Duodenal mucosa (tissue), 2 donors: ENCODE data around the gene SPINK9.

Experiments
- H3K27ac ChIP-seq: one replicate; pipeline ENCODE4 v1.7.0; 2013; ENCODE audit warnings: low read depth, low read length
- H3K27me3 ChIP-seq, 2 donors: one replicate each; pipeline ENCODE4 v1.7.0; 2013; ENCODE audit warnings: low read length in 2 of 2, control low read depth in 1 of 2; ENCODE audit not compliant: insufficient read depth in 2 of 2, control insufficient read depth in 1 of 2
- H3K36me3 ChIP-seq, 2 donors: one replicate each; pipeline ENCODE4 v1.7.0; 2013; ENCODE audit warnings: low read length in 2 of 2, control low read depth in 1 of 2; ENCODE audit not compliant: insufficient read depth in 2 of 2, control insufficient read depth in 1 of 2
- H3K4me1 ChIP-seq, 2 donors: one replicate each; pipeline ENCODE4 v1.7.0; 2013; ENCODE audit warnings: low read length in 2 of 2, control low read depth in 1 of 2; ENCODE audit not compliant: insufficient read depth in 2 of 2, control insufficient read depth in 1 of 2
- H3K4me3 ChIP-seq, 2 donors: one replicate each; pipeline ENCODE4 v1.7.0; 2013; ENCODE audit warnings: low read length in 2 of 2, low read depth in 1 of 2
- H3K9ac ChIP-seq, 2 donors: one replicate each; pipeline ENCODE4 v1.7.0; 2013; ENCODE audit warnings: low read length in 2 of 2, low read depth in 1 of 2
- H3K9me3 ChIP-seq, 2 donors: one replicate each; pipeline ENCODE4 v1.7.0; 2013; ENCODE audit warnings: low read length in 2 of 2, control low read depth in 1 of 2; ENCODE audit not compliant: control insufficient read depth in 1 of 2

SPINK9 gene

DNA sequence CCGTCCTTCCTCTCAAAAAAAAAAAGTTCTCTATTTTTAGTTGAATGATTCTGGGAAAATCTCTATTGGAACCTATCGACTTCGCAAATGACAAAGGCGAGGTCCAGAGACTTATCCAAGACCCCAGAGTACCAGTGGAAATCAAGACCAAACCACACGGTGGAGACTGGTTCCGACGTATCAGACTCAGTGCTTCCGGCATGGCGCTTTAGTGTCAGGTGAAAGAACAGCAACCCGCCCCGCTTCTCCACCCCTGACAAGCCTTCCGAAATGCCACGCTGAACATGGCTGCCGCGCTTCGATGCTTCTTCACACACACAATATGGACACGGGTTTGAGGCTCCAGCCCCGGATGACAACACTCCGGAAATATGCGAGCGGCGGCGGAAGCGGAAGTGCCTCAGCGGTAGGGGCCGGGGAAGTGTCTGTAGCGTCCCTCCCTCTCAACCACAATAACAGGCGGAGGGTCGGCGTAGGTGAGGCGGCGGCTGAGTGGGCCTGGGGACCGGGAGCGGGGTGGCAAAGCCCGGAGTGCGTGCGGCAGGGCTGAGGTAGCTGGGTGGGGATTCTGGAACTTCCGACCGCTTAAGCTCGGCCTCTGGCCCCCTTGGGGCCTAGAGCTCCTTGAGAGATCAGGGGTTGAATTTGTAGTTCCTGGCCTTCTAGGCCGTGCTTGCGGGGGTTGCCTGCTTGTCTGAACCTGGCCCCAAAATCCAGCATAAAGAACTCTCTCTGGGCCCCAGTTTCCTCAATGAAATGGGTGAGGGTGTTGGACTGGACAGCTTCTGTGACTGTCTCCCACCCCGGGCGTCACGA, 48.4 kb downstream of the SPINK9 start, which contains the start of gene FBXO38:
Gene FBXO38 (plus strand): TSS at position 395 of the 816 bp plus-strand sequence. CDS start 10,819 bp downstream, outside the sequence.
- Histone ChIP-seq H3K9ac (peak within 1 kb of the TSS; percentile 89 to 98), H3K4me1 (peaks cover 19 to 26% of the 10 kb centered on the region in 2 donors), H3K27ac (peak within 1 kb of the TSS; percentile 85), H3K36me3 (no peaks in the 10 kb centered on the region), H3K27me3 (no peaks in the 10 kb centered on the region), H3K9me3 (peaks cover 0 to 1% of the 10 kb centered on the region in 2 donors), H3K4me3 (peak within 1 kb of the TSS; percentile 87 to 88)

DNA sequence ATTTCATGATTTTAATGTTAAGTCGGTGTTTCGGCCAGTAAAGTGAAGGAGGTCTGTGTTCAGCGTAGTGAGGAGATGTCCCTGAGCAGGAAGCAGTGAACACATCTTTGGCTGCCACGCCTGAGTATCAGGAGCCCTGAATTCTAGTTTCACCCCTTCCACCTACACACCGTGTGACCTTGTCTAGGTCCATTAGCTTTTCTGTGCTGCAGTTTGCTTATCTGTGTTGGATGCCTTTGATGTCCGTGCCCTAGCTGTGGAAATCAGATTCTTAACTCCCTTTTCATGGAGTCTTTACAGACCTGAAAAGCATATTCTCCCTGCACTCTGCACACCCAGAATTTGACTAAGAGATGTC, 49.0 kb downstream of the SPINK9 start:
- H3K4me1 ChIP-seq: peaks cover 19 to 26% of the 10 kb centered on the region in 2 donors

DNA sequence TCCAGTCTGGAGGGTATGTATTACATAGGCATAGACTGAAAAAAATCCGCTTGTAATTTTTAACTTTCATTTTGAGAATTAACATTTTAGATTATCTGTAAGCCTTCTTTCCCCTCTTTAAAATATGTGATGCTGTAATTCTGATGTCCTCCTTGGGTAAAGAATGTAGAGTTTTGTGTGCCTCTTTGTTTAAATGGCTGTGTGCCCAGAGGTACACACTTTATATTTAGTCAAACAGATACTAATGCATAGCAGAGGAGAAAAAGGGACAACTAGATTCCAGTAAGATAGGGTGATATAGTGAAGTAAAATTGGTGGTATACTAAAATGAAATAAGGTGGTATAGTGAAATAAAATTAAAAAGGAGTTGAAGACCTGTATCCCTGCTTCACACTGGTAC, 49.7 kb downstream of the SPINK9 start:
- Histone ChIP-seq H3K4me3 (peak overlapping the region; percentile 87 to 88), H3K27ac (no peak overlapping the region), H3K27me3 (no peaks in the 10 kb centered on the region), H3K4me1 (peaks cover 19 to 26% of the 10 kb centered on the region in 2 donors), H3K36me3 (no peaks in the 10 kb centered on the region), H3K9me3 (no peaks in the 10 kb centered on the region), H3K9ac (no peak overlapping the region)

More for the DNA sequence above, 49.0 kb downstream of the SPINK9 start:
- H3K4me3 ChIP-seq: peak overlapping the region; percentile 87 to 88
- no peaks in the 10 kb centered on the region for H3K9me3 ChIP-seq
- peak overlapping the region; percentile 89 to 98 for H3K9ac ChIP-seq
- no peaks in the 10 kb centered on the region for H3K36me3 ChIP-seq
- H3K27ac ChIP-seq: peak overlapping the region; percentile 85
- H3K27me3 ChIP-seq: no peaks in the 10 kb centered on the region

DNA sequence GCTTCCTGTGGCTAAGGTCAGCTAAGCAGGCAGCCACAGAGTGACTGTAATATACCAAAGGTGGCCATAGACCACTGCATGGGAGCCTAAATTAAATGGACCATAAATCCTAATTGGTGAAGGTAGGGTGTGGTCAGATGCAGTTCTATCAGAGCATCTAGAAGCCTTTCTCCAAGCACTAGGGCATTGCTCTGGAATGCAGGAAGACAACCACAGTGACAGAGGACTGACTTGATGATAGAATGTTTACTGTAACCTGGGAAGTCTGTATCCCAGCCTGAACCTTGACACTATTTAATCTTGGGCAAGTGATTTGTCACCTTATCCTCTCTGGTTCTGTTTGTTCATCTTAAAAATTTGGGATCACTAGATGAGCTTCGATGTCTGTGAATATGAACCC, 50.7 kb downstream of the SPINK9 start:
- peaks cover 19 to 32% of the 10 kb centered on the region in 2 donors for H3K4me1 ChIP-seq
- H3K9me3 ChIP-seq: no peaks in the 10 kb centered on the region
- H3K27ac ChIP-seq: no peak overlapping the region
- H3K36me3 ChIP-seq: no peaks in the 10 kb centered on the region
- H3K9ac ChIP-seq: no peak overlapping the region
- no peaks in the 10 kb centered on the region for H3K27me3 ChIP-seq
- H3K4me3 ChIP-seq: no peak overlapping the region

DNA sequence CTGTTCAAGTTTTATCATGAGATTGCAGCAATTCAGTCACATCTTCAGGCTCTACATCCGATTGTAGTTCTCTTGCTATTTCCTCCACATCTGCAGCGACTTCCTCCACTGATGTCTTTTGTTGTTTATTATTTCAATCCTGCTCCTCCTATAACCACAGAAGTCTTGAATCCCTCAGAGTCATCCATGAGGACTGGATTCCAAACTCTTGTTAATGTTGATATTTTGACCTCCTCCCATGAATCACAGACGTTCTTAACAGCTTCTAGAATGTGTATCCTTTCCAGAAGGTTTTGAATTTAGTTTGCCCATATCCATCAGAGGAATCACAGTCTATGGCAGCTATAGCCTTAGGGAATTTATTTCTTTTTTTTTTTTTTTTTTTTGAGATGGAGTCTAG, 52.0 kb downstream of the SPINK9 start:
- no peaks in the 10 kb centered on the region for H3K36me3 ChIP-seq
- H3K9ac ChIP-seq: no peak overlapping the region
- no peaks in the 10 kb centered on the region for H3K9me3 ChIP-seq
- H3K4me1 ChIP-seq: peaks cover 19 to 36% of the 10 kb centered on the region in 2 donors
- no peaks in the 10 kb centered on the region for H3K27me3 ChIP-seq
- no peak overlapping the region for H3K4me3 ChIP-seq
- H3K27ac ChIP-seq: no peak overlapping the region

DNA sequence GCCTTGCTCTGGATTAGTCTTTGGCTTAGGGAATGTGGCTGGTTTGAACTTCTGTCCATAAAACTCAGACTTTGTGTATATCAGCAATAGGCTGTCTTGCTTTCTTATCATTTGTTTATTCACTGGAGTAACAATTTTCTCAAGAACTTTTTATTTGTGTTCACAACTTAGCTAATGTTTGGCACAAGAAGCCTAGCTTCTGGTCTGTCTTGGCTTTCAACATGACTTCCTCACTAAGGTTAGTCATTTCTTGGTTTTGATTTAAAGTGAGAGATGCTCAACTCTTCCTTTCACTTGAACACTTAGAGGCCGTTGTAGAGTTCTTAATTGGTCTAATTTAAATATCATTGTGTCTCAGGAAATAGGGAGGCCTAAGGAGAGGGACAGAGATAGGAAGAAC, 53.3 kb downstream of the SPINK9 start:
- H3K9ac ChIP-seq: no peak overlapping the region
- no peaks in the 10 kb centered on the region for H3K9me3 ChIP-seq
- no peaks in the 10 kb centered on the region for H3K36me3 ChIP-seq
- H3K27ac ChIP-seq: no peak overlapping the region
- no peak overlapping the region for H3K4me3 ChIP-seq
- H3K4me1 ChIP-seq: peaks cover 27 to 44% of the 10 kb centered on the region in 2 donors
- H3K27me3 ChIP-seq: no peaks in the 10 kb centered on the region
